ENCODE measurements around the gene PPIF. TPM values are rescaled to one million over a fixed set of nuclear protein-coding genes. Genes with fewer than 3 reads are reported as not detected.

Gene PPIF
- total RNA-seq, 1 experiment from 2014 or later: 80.9 TPM

DNA sequence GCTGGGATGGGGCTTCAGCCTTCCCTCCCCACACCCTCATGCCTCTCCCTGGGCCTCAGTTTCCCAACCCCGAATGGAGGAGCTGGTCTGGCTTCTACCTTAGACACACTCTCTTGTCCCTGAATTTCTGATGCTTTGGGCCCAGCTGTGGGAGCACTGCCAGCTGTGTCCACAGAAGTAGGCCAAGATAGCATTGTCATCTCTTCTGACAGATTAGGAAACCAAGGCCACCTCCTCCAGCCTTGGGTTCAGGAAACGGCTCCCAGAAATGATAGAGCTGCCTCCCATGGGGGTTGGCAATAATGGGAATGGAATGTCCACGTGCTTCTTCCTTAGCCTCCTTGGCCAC is 1.3 kb downstream of the PPIF start:
- Mint-ChIP-seq H3K4me1 (peaks cover 8% of the 10 kb centered on the region), H3K27ac (no peak overlapping the region), H3K27me3 (ENCODE audit: low read depth) (no peaks in the 10 kb centered on the region), H3K36me3 (peaks cover 32% of the 10 kb centered on the region), H3K9me3 (no peaks in the 10 kb centered on the region), H3K4me3 (peak overlapping the region; percentile 65)
- DNase-seq (ENCODE audit: low spot score): no peak
- ChIA-PET CTCF (interaction anchor here (1.0 to 3.8 kb wide), 6 partner anchors 9 to 139 kb away, joined by 3 to 24 read pairs (median 6); no protein-coding TSS in a partner anchor), POLR2A (no interaction called here)
- no peak for ATAC-seq
- TF ChIP-seq, protein P1, sequence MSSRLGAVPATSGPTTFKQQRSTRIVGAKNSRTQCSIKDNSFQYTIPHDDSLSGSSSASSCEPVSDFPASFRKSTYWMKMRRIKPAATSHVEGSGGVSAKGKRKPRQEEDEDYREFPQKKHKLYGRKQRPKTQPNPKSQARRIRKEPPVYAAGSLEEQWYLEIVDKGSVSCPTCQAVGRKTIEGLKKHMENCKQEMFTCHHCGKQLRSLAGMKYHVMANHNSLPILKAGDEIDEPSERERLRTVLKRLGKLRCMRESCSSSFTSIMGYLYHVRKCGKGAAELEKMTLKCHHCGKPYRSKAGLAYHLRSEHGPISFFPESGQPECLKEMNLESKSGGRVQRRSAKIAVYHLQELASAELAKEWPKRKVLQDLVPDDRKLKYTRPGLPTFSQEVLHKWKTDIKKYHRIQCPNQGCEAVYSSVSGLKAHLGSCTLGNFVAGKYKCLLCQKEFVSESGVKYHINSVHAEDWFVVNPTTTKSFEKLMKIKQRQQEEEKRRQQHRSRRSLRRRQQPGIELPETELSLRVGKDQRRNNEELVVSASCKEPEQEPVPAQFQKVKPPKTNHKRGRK (CRISPR knock-in tag; IDR thresholded peaks at IDR 0.05; ENCODE audit: borderline replicate concordance): no peak
- TF ChIP-seq, protein P2, sequence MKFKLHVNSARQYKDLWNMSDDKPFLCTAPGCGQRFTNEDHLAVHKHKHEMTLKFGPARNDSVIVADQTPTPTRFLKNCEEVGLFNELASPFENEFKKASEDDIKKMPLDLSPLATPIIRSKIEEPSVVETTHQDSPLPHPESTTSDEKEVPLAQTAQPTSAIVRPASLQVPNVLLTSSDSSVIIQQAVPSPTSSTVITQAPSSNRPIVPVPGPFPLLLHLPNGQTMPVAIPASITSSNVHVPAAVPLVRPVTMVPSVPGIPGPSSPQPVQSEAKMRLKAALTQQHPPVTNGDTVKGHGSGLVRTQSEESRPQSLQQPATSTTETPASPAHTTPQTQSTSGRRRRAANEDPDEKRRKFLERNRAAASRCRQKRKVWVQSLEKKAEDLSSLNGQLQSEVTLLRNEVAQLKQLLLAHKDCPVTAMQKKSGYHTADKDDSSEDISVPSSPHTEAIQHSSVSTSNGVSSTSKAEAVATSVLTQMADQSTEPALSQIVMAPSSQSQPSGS (CRISPR knock-in tag; IDR thresholded peaks at IDR 0.05; ENCODE audit: borderline replicate concordance, low read depth): no peak
- no peak for TF ChIP-seq NR3C1 (CRISPR knock-in tag; conservative IDR thresholded peaks at IDR 0.05; ENCODE audit: low read depth)
- TF ChIP-seq NFATC4 (CRISPR knock-in tag; IDR thresholded peaks at IDR 0.05): no peak
- TF ChIP-seq TEAD4 (CRISPR knock-in tag; IDR thresholded peaks at IDR 0.05): no peak

DNA sequence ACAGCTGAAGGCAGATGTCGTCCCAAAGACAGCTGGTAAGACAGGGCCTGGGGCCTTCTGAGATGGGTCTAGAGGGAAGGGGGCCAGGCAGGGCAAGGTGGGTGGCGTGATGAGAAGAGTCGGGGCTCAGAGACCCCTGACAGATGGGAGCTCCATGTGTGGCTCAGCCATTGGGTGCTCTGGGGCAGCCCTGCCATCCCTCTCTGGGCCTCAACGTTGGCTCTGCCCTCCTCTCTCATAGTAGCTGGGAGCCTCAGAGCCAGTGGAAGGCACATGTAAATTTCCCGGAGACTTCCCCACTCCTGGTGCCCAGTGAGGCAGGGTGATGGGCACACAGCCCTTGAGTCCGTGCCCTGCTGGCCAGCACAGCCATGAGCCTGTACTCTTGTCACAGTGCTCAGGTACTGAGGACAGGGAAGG is 1.8 kb downstream of the PPIF start:
- DNase-seq (ENCODE audit: low spot score): no peak
- CTCF ChIA-PET: interaction anchor here (1.4 to 3.8 kb wide), 2 partner anchors 8 to 26 kb away, joined by 4 to 21 read pairs; no protein-coding TSS in a partner anchor
- Mint-ChIP-seq H3K36me3 (peaks cover 37% of the 10 kb centered on the region), H3K4me1 (peaks cover 8% of the 10 kb centered on the region), H3K4me3 (peak overlapping the region; percentile 65; the same call in 1 of the 2 replicates), H3K9me3 (no peaks in the 10 kb centered on the region), H3K27me3 (ENCODE audit: low read depth) (no peaks in the 10 kb centered on the region), H3K27ac (no peak overlapping the region)
- POLR2A ChIA-PET: no interaction called here
- ATAC-seq: no peak
- no peak for TF ChIP-seq GRHL2 (CRISPR knock-in tag; IDR thresholded peaks at IDR 0.05; ENCODE audit: insufficient replicate concordance, severe bottlenecking)
- no peak for TF ChIP-seq NR3C1 (CRISPR knock-in tag; conservative IDR thresholded peaks at IDR 0.05; ENCODE audit: low read depth)
- TF ChIP-seq, protein P3, sequence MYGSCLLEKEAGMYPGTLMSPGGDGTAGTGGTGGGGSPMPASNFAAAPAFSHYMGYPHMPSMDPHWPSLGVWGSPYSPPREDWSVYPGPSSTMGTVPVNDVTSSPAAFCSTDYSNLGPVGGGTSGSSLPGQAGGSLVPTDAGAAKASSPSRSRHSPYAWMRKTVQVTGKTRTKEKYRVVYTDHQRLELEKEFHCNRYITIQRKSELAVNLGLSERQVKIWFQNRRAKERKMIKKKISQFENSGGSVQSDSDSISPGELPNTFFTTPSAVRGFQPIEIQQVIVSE (CRISPR knock-in tag; IDR thresholded peaks at IDR 0.05; ENCODE audit: borderline replicate concordance): no peak
- no peak for TF ChIP-seq MXD4 (CRISPR knock-in tag; IDR thresholded peaks at IDR 0.05; ENCODE audit: borderline replicate concordance)
- TF ChIP-seq, protein P4, sequence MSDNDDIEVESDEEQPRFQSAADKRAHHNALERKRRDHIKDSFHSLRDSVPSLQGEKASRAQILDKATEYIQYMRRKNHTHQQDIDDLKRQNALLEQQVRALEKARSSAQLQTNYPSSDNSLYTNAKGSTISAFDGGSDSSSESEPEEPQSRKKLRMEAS (CRISPR knock-in tag; IDR thresholded peaks at IDR 0.05): no peak
- TF ChIP-seq NR1H2 (CRISPR knock-in tag; IDR thresholded peaks at IDR 0.05): no peak
- TF ChIP-seq, protein P1 (CRISPR knock-in tag; IDR thresholded peaks at IDR 0.05; ENCODE audit: borderline replicate concordance): no peak
- TF ChIP-seq, protein P5, sequence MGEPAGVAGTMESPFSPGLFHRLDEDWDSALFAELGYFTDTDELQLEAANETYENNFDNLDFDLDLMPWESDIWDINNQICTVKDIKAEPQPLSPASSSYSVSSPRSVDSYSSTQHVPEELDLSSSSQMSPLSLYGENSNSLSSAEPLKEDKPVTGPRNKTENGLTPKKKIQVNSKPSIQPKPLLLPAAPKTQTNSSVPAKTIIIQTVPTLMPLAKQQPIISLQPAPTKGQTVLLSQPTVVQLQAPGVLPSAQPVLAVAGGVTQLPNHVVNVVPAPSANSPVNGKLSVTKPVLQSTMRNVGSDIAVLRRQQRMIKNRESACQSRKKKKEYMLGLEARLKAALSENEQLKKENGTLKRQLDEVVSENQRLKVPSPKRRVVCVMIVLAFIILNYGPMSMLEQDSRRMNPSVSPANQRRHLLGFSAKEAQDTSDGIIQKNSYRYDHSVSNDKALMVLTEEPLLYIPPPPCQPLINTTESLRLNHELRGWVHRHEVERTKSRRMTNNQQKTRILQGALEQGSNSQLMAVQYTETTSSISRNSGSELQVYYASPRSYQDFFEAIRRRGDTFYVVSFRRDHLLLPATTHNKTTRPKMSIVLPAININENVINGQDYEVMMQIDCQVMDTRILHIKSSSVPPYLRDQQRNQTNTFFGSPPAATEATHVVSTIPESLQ (CRISPR knock-in tag; IDR thresholded peaks at IDR 0.05): no peak
- TF ChIP-seq, protein P6, sequence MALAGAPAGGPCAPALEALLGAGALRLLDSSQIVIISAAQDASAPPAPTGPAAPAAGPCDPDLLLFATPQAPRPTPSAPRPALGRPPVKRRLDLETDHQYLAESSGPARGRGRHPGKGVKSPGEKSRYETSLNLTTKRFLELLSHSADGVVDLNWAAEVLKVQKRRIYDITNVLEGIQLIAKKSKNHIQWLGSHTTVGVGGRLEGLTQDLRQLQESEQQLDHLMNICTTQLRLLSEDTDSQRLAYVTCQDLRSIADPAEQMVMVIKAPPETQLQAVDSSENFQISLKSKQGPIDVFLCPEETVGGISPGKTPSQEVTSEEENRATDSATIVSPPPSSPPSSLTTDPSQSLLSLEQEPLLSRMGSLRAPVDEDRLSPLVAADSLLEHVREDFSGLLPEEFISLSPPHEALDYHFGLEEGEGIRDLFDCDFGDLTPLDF (CRISPR knock-in tag; IDR thresholded peaks at IDR 0.05): no peak
- TF ChIP-seq ZNF121 (CRISPR knock-in tag; IDR thresholded peaks at IDR 0.05): no peak
- no peak for TF ChIP-seq CBFB (CRISPR knock-in tag; IDR thresholded peaks at IDR 0.05; ENCODE audit: low read depth)
- TF ChIP-seq, protein P7, sequence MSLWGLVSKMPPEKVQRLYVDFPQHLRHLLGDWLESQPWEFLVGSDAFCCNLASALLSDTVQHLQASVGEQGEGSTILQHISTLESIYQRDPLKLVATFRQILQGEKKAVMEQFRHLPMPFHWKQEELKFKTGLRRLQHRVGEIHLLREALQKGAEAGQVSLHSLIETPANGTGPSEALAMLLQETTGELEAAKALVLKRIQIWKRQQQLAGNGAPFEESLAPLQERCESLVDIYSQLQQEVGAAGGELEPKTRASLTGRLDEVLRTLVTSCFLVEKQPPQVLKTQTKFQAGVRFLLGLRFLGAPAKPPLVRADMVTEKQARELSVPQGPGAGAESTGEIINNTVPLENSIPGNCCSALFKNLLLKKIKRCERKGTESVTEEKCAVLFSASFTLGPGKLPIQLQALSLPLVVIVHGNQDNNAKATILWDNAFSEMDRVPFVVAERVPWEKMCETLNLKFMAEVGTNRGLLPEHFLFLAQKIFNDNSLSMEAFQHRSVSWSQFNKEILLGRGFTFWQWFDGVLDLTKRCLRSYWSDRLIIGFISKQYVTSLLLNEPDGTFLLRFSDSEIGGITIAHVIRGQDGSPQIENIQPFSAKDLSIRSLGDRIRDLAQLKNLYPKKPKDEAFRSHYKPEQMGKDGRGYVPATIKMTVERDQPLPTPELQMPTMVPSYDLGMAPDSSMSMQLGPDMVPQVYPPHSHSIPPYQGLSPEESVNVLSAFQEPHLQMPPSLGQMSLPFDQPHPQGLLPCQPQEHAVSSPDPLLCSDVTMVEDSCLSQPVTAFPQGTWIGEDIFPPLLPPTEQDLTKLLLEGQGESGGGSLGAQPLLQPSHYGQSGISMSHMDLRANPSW (CRISPR knock-in tag; conservative IDR thresholded peaks at IDR 0.05; ENCODE audit: low read depth): no peak
- no peak for TF ChIP-seq NFYB (CRISPR knock-in tag; conservative IDR thresholded peaks at IDR 0.05; ENCODE audit: low read depth)
- TF ChIP-seq FOXK1 (CRISPR knock-in tag; IDR thresholded peaks at IDR 0.05): no peak
- TF ChIP-seq EMX1 (CRISPR knock-in tag; IDR thresholded peaks at IDR 0.05): no peak
- TF ChIP-seq NR2C2 (CRISPR knock-in tag; IDR thresholded peaks at IDR 0.05): no peak
- TF ChIP-seq ZNF138 (CRISPR knock-in tag; conservative IDR thresholded peaks at IDR 0.05): no peak
- no peak for TF ChIP-seq ZNF317 (CRISPR knock-in tag; IDR thresholded peaks at IDR 0.05; ENCODE audit: borderline replicate concordance, low read depth)
- no peak for TF ChIP-seq SOX15 (CRISPR knock-in tag; IDR thresholded peaks at IDR 0.05)

All from WTC11 (cell line).